ENCODE results near the gene SLAMF6.

The SLAMF6 gene

GRCh38 chr1:160451859-160452232, 71.2 kb downstream of the SLAMF6 start:
- H3K4me2 ChIP-seq (ENCODE audit: insufficient read depth, low read length): no peak overlapping the region
- H2AFZ ChIP-seq (ENCODE audit: low read depth, low read length): no peak overlapping the region
- no peaks in the 10 kb centered on the region for H4K20me1 ChIP-seq (ENCODE audit: insufficient read depth, low read length)
- no peak for ATAC-seq (ENCODE audit: insufficient read depth, low read depth)
- TF ChIP-seq EZH2 (IDR thresholded peaks at IDR 0.05; ENCODE audit: borderline replicate concordance, low read depth, low read length, severe bottlenecking) (no peak), CTCF (IDR thresholded peaks at IDR 0.05; ENCODE audit: borderline replicate concordance, extremely low read depth, low read length, poor library complexity, severe bottlenecking) (no peak)
- no peaks in the 10 kb centered on the region for H3K79me2 ChIP-seq (ENCODE audit: insufficient read depth, low read length)
- no peaks in the 10 kb centered on the region for H3K36me3 ChIP-seq (ENCODE audit: insufficient read depth, low read length)
- H3K9ac ChIP-seq (ENCODE audit: low read depth, low read length): no peak overlapping the region
- no peak overlapping the region for H3K4me3 ChIP-seq (ENCODE audit: low read depth in 1 of 2, low read length in 2 of 2)
- no peaks in the 10 kb centered on the region for H3K27me3 ChIP-seq (ENCODE audit: insufficient read depth, low read length, poor library complexity)
- H3K27ac ChIP-seq (ENCODE audit: low read length): no peak overlapping the region
- no peak for DNase-seq
- H3K9me3 ChIP-seq (ENCODE audit: insufficient read depth, low read length, severe bottlenecking): no peaks in the 10 kb centered on the region
- peaks cover 12% of the 10 kb centered on the region for H3K4me1 ChIP-seq (ENCODE audit: insufficient read depth, low read length)

- no peak overlapping the region for H3K4me3 ChIP-seq (ENCODE audit: low read depth in 1 of 2, low read length in 2 of 2)
- no peak for ATAC-seq (ENCODE audit: insufficient read depth, low read depth)
- no peak overlapping the region for H3K4me2 ChIP-seq (ENCODE audit: insufficient read depth, low read length)
Observed at GRCh38 chr1:160451119-160451858, 71.8 kb downstream of the SLAMF6 start.

DNA sequence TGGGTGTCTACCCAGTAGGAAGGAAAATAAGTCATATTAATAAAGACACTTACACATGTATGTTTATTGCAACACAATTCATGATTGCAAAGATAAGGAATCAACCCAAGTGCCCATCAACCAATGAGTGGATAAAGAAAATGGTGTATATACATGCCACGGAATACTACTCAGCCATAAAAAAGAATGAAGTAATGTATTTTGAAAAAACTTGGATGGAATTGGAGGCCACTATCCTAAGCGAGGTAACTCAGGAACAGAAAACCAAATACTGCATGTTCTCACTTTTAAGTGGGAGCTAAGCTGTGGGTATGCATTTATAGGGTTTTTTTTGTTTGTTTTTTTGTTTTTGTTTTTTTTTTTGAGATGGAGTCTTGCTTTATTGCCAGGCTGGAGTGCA, 73.6 kb downstream of the SLAMF6 start:
- Histone ChIP-seq H3K4me1 (ENCODE audit: insufficient read depth, low read length) (peaks cover 21% of the 10 kb centered on the region), H3K4me3 (ENCODE audit: low read depth in 1 of 2, low read length in 2 of 2) (no peak overlapping the region), H3K36me3 (ENCODE audit: insufficient read depth, low read length) (no peaks in the 10 kb centered on the region), H4K20me1 (ENCODE audit: insufficient read depth, low read length) (no peaks in the 10 kb centered on the region), H3K4me2 (ENCODE audit: insufficient read depth, low read length) (no peak overlapping the region), H3K79me2 (ENCODE audit: insufficient read depth, low read length) (no peaks in the 10 kb centered on the region), H3K9me3 (ENCODE audit: insufficient read depth, low read length, severe bottlenecking) (no peaks in the 10 kb centered on the region), H3K9ac (ENCODE audit: low read depth, low read length) (no peak overlapping the region), H2AFZ (ENCODE audit: low read depth, low read length) (no peak overlapping the region), H3K27ac (ENCODE audit: low read length) (no peak overlapping the region), H3K27me3 (ENCODE audit: insufficient read depth, low read length, poor library complexity) (no peaks in the 10 kb centered on the region)
- no peak for TF ChIP-seq CTCF (IDR thresholded peaks at IDR 0.05; ENCODE audit: borderline replicate concordance, extremely low read depth, low read length, poor library complexity, severe bottlenecking)
- TF ChIP-seq EZH2 (IDR thresholded peaks at IDR 0.05; ENCODE audit: borderline replicate concordance, low read depth, low read length, severe bottlenecking): no peak
- DNase-seq: no peak
- no peak for ATAC-seq (ENCODE audit: insufficient read depth, low read depth)

More at GRCh38 chr1:160451119-160451858, 71.8 kb downstream of the SLAMF6 start:
- Histone ChIP-seq H3K79me2 (ENCODE audit: insufficient read depth, low read length) (no peaks in the 10 kb centered on the region), H3K36me3 (ENCODE audit: insufficient read depth, low read length) (no peaks in the 10 kb centered on the region), H2AFZ (ENCODE audit: low read depth, low read length) (no peak overlapping the region), H3K9me3 (ENCODE audit: insufficient read depth, low read length, severe bottlenecking) (no peaks in the 10 kb centered on the region), H3K9ac (ENCODE audit: low read depth, low read length) (no peak overlapping the region), H4K20me1 (ENCODE audit: insufficient read depth, low read length) (no peaks in the 10 kb centered on the region), H3K27me3 (ENCODE audit: insufficient read depth, low read length, poor library complexity) (no peaks in the 10 kb centered on the region), H3K4me1 (ENCODE audit: insufficient read depth, low read length) (peaks cover 17% of the 10 kb centered on the region), H3K27ac (ENCODE audit: low read length) (no peak overlapping the region)
- TF ChIP-seq CTCF (IDR thresholded peaks at IDR 0.05; ENCODE audit: borderline replicate concordance, extremely low read depth, low read length, poor library complexity, severe bottlenecking) (no peak), EZH2 (IDR thresholded peaks at IDR 0.05; ENCODE audit: borderline replicate concordance, low read depth, low read length, severe bottlenecking) (no peak)
- DNase-seq: no peak
